LNCaP clone FGC (cell line): ENCODE data around the gene USP22.

Source experiments
- DNase-seq: peaks from one replicate; pipeline ENCODE4 v3.0.0-alpha.2; 2011; ENCODE audit warnings: low read depth
- H3K4me3 ChIP-seq: 2 replicates; pipeline ENCODE4 v1.5.1; 2011; ENCODE audit warnings: mild to moderate bottlenecking, low read depth, low read length, control low read depth
- TF ChIP-seq, protein P1 (sequence below): IDR thresholded peaks from 2 replicates; pipeline ENCODE4 v1.5.1; 2012; ENCODE audit warnings: mild to moderate bottlenecking; ENCODE audit not compliant: control insufficient read depth, insufficient read depth; ENCODE audit errors: extremely low read depth

USP22 gene

DNA sequence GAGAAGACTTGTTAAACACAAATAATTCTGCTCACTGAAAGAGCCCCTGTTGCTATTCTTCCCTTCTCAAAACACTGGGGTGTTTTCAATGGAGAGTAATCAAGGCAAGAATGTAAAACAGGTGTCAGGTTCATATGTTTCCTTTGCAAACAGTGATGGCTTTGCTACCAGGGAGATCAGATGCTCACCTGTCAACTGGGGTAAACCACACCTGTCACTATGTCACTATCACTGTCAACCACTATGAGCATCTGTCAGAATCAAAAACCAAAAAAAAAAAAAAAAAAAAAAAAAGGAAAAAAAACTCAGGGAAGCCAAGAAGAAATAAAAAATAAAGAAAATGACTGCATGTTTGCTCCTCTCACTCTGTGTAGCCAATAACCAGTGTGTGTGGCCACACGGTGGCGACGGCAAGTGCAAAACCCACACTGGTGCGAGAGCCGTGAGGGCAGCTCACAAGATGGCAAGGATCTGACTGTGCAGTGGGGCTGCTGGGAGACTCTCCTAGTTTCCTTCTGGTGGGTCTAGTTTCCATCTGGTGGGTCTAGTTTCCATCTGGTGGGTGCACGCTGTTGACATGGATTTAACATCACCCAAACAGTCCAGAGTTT is 22.7 kb downstream of the USP22 start:
- H3K4me3 ChIP-seq = no peak overlapping the region
- TF ChIP-seq, protein P1, sequence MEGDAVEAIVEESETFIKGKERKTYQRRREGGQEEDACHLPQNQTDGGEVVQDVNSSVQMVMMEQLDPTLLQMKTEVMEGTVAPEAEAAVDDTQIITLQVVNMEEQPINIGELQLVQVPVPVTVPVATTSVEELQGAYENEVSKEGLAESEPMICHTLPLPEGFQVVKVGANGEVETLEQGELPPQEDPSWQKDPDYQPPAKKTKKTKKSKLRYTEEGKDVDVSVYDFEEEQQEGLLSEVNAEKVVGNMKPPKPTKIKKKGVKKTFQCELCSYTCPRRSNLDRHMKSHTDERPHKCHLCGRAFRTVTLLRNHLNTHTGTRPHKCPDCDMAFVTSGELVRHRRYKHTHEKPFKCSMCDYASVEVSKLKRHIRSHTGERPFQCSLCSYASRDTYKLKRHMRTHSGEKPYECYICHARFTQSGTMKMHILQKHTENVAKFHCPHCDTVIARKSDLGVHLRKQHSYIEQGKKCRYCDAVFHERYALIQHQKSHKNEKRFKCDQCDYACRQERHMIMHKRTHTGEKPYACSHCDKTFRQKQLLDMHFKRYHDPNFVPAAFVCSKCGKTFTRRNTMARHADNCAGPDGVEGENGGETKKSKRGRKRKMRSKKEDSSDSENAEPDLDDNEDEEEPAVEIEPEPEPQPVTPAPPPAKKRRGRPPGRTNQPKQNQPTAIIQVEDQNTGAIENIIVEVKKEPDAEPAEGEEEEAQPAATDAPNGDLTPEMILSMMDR = peak; percentile 48
- DNase-seq = no peak

DNA sequence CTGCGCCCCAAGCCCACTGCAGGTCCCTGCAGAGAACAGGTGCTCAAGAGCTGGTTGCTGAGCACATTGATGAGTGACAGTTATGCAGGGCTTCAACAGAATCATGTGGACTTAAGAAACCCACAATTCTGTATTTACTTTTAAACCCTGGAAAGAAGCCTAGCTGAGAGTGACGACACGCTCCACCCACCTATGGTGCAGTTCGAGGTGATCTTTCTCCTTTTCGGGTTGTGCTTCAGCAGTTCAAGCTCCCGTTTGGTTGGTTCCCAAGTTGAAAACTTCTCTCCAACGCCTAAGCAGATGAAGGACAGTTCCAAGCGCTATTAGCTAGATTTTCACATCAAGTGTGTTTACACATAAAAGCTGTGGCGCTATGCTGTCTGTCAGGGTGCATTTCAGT is 23.9 kb downstream of the USP22 start:
- DNase-seq = no peak
- TF ChIP-seq, protein P1 = no peak

GRCh38 chr17:21017861-21018260 is 24.9 kb downstream of the USP22 start:
- H3K4me3 ChIP-seq = no peak overlapping the region
- TF ChIP-seq, protein P1 = no peak
- no peak for DNase-seq

More for the DNA sequence above, 23.9 kb downstream of the USP22 start:
- H3K4me3 ChIP-seq = no peak overlapping the region

DNA sequence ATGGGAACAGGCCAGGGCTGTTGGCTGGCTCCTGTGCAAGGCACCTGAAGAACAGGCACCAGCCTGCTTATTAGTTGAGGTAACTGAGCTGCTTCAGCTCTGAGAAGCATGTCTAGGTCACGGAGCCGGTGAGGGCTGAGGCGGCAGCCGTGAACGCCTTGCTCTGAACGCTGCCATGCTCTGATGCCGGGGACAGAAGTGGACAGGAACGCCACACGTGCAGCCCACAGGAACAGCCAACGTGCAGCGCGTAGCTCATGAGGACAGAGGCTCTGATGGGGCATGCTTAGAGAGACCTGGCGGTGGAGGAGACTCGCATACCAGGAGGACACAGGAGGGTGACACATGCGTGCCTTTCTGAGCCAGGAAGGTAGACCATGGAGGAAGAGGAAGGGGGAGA is 25.6 kb downstream of the USP22 start:
- no peak overlapping the region for H3K4me3 ChIP-seq
- TF ChIP-seq, protein P1 = no peak
- no peak for DNase-seq

- no peak overlapping the region for H3K4me3 ChIP-seq
- DNase-seq = no peak
- TF ChIP-seq, protein P1 = no peak
Observed at GRCh38 chr17:21016826-21017225, 26.0 kb downstream of the USP22 start.

GRCh38 chr17:21015564-21015963 is 27.2 kb downstream of the USP22 start:
- TF ChIP-seq, protein P1 = no peak
- H3K4me3 ChIP-seq = no peak overlapping the region
- DNase-seq = no peak

- no peak for DNase-seq
- no peak overlapping the region for H3K4me3 ChIP-seq
- TF ChIP-seq, protein P1 = no peak
Observed at GRCh38 chr17:21014498-21014897, 28.3 kb downstream of the USP22 start.
